Measurements from ENCODE around the gene TBC1D2B.
A peak's percentile ranks its signal among the peaks of the same experiment; 100 is the strongest.

Gene TBC1D2B

GRCh38 chr15:78052001-78052401 is 25.5 kb downstream of the TBC1D2B start:
- DNase-seq, result peak; percentile 44

- no peak for DNase-seq
Measured at GRCh38 chr15:78051596-78051995, 25.9 kb downstream of the TBC1D2B start.

- DNase-seq, result no peak
Measured at GRCh38 chr15:78050826-78051225, 26.7 kb downstream of the TBC1D2B start.

- no peak for DNase-seq
Measured at GRCh38 chr15:78050441-78050809, 27.1 kb downstream of the TBC1D2B start.

GRCh38 chr15:78049691-78050440 is 27.6 kb downstream of the TBC1D2B start:
- peak; percentile 66 for DNase-seq

- no peak for DNase-seq
Measured at GRCh38 chr15:78048628-78048920, 28.9 kb downstream of the TBC1D2B start.

- DNase-seq, result peak; percentile 66
Measured at GRCh38 chr15:78047761-78048627, 29.5 kb downstream of the TBC1D2B start.

GRCh38 chr15:78046796-78047341 is 30.6 kb downstream of the TBC1D2B start:
- peak; percentile 57 for DNase-seq

- DNase-seq, result no peak
Measured at GRCh38 chr15:78045189-78045588, 32.3 kb downstream of the TBC1D2B start.

- no peak for DNase-seq
Measured at GRCh38 chr15:78044407-78045155, 32.9 kb downstream of the TBC1D2B start.

- DNase-seq, result no peak
Measured at GRCh38 chr15:78041946-78042345, 35.6 kb downstream of the TBC1D2B start.

- DNase-seq, result no peak
Measured at GRCh38 chr15:78040653-78041244, 36.8 kb downstream of the TBC1D2B start.

- DNase-seq, result no peak
Measured at GRCh38 chr15:78038585-78039247, 38.8 kb downstream of the TBC1D2B start.

GRCh38 chr15:78037779-78038305 is 39.7 kb downstream of the TBC1D2B start:
- no peak for DNase-seq

GRCh38 chr15:78037328-78037727 is 40.2 kb downstream of the TBC1D2B start:
- no peak for DNase-seq

- no peak for DNase-seq
Measured at GRCh38 chr15:78035861-78036476, 41.5 kb downstream of the TBC1D2B start.

GRCh38 chr15:78035321-78035751 is 42.2 kb downstream of the TBC1D2B start:
- DNase-seq, result peak; percentile 62

- peak; percentile 85 for DNase-seq
Measured at GRCh38 chr15:78034495-78035191, 42.9 kb downstream of the TBC1D2B start.

GRCh38 chr15:78033864-78034263 is 43.6 kb downstream of the TBC1D2B start:
- DNase-seq, result peak; percentile 75

GRCh38 chr15:78032671-78033070 is 44.8 kb downstream of the TBC1D2B start:
- no peak for DNase-seq

- DNase-seq, result no peak
Measured at GRCh38 chr15:78024883-78025282, 52.6 kb downstream of the TBC1D2B start.

Data from CD4-positive, alpha-beta T cell treated with Interleukin-6 for 4 hours (primary cell).